Mesenchymal stem cell (in vitro differentiated cells and primary cell): ENCODE results near the gene NIN.

Experiments
- DNase-seq: peaks from one replicate; pipeline ENCODE4 v3.0.0-alpha.2; 2013
- H2AFZ ChIP-seq: one replicate; pipeline ENCODE4 v1.6.1; 2013; ENCODE audit warnings: low read depth, mild to moderate bottlenecking, control low read depth, inconsistent platforms, low read length, moderate library complexity
- H2AK5ac ChIP-seq: 2 replicates; pipeline ENCODE4 v1.6.1; 2013; ENCODE audit warnings: low read length, moderate library complexity, mild to moderate bottlenecking, inconsistent platforms; ENCODE audit not compliant: severe bottlenecking
- H2BK120ac ChIP-seq: one replicate; pipeline ENCODE4 v1.6.1; 2013; ENCODE audit warnings: low read depth, mild to moderate bottlenecking, inconsistent platforms, low read length, moderate library complexity
- H2BK12ac ChIP-seq, 2 experiments: one replicate each; pipeline ENCODE4 v1.6.1; 2013; ENCODE audit warnings: inconsistent platforms in 2 of 2, low read length in 2 of 2, mild to moderate bottlenecking in 2 of 2, moderate library complexity in 2 of 2, control low read depth in 1 of 2
- H2BK15ac ChIP-seq: one replicate; pipeline ENCODE4 v1.6.1; 2013; ENCODE audit warnings: mild to moderate bottlenecking, low read depth, inconsistent platforms; ENCODE audit not compliant: poor library complexity, severe bottlenecking
- H2BK5ac ChIP-seq: 2 replicates; pipeline ENCODE4 v1.6.1; 2013; ENCODE audit warnings: low read depth, mild to moderate bottlenecking, low read length, control low read depth, inconsistent platforms; ENCODE audit not compliant: poor library complexity, severe bottlenecking
- H3K14ac ChIP-seq, 2 experiments: one replicate each; pipeline ENCODE4 v1.6.1; 2013; ENCODE audit warnings: inconsistent platforms in 2 of 2, low read length in 2 of 2, control low read depth in 1 of 2, mild to moderate bottlenecking in 1 of 2, moderate library complexity in 1 of 2
- H3K18ac ChIP-seq, 2 experiments: one replicate each; pipeline ENCODE4 v1.6.1; 2013; ENCODE audit warnings: inconsistent platforms in 2 of 2, low read length in 2 of 2, control low read depth in 1 of 2, low read depth in 1 of 2, mild to moderate bottlenecking in 1 of 2
- H3K23ac ChIP-seq, 2 experiments: one replicate each; pipeline ENCODE4 v1.6.1; 2013; ENCODE audit warnings: inconsistent platforms in 2 of 2, low read length in 2 of 2, mild to moderate bottlenecking in 2 of 2, moderate library complexity in 2 of 2, control low read depth in 1 of 2
- H3K27ac ChIP-seq: 2 replicates; pipeline ENCODE4 v1.5.1; 2013; ENCODE audit warnings: mild to moderate bottlenecking, moderate library complexity, low read length, control low read depth, inconsistent platforms; ENCODE audit not compliant: poor library complexity, severe bottlenecking
- H3K27me3 ChIP-seq, 2 experiments: 2 replicates each; pipeline versions ENCODE4 v1.6.1 to v1.7.0; 2013; ENCODE audit warnings: low read length in 2 of 2, mild to moderate bottlenecking in 2 of 2, moderate library complexity in 2 of 2, control low read depth in 1 of 2, inconsistent platforms in 1 of 2; ENCODE audit not compliant: control insufficient read depth in 1 of 2, insufficient read depth in 1 of 2
- H3K36me3 ChIP-seq, 2 experiments: 2 replicates each; pipeline versions ENCODE4 v1.6.1 to v1.7.0; 2013; ENCODE audit warnings: low read length in 2 of 2, control low read depth in 1 of 2, inconsistent platforms in 1 of 2, low read depth in 1 of 2, mild to moderate bottlenecking in 1 of 2; ENCODE audit not compliant: insufficient read depth in 2 of 2, control insufficient read depth in 1 of 2
- H3K4ac ChIP-seq, 2 experiments: one replicate each; pipeline ENCODE4 v1.6.1; 2013; ENCODE audit warnings: inconsistent platforms in 2 of 2, low read length in 2 of 2, mild to moderate bottlenecking in 2 of 2, moderate library complexity in 2 of 2, control low read depth in 1 of 2, low read depth in 1 of 2
- H3K4me1 ChIP-seq: 2 replicates; pipeline ENCODE4 v1.6.1; 2013; ENCODE audit warnings: low read depth, low read length, control low read depth; ENCODE audit not compliant: control insufficient read depth, insufficient read depth
- H3K4me2 ChIP-seq: 2 replicates; pipeline ENCODE4 v1.6.1; 2013; ENCODE audit warnings: low read length, mild to moderate bottlenecking, inconsistent platforms; ENCODE audit not compliant: poor library complexity, severe bottlenecking
- H3K4me3 ChIP-seq, 2 experiments: 2 replicates each; pipeline versions ENCODE4 v1.5.1 to v1.7.0; 2013; ENCODE audit warnings: low read length in 2 of 2, mild to moderate bottlenecking in 2 of 2, control low read depth in 1 of 2, low read depth in 1 of 2; ENCODE audit not compliant: insufficient read depth in 1 of 2
- H3K79me1 ChIP-seq: replicated peaks from 2 replicates; pipeline ENCODE4 v1.6.1; 2013; ENCODE audit warnings: mild to moderate bottlenecking, control low read depth, low read length, inconsistent platforms; ENCODE audit not compliant: poor library complexity, severe bottlenecking
- H3K9ac ChIP-seq: 2 replicates; pipeline ENCODE4 v1.7.0; 2013; ENCODE audit warnings: mild to moderate bottlenecking, low read length, moderate library complexity
- H3K9me3 ChIP-seq: 2 replicates; pipeline ENCODE4 v1.7.0; 2013; ENCODE audit warnings: mild to moderate bottlenecking, low read length; ENCODE audit not compliant: control insufficient read depth
- H4K8ac ChIP-seq: one replicate; pipeline ENCODE4 v1.6.1; 2013; ENCODE audit warnings: inconsistent platforms, mild to moderate bottlenecking, low read length, moderate library complexity
- H4K91ac ChIP-seq: one replicate; pipeline ENCODE4 v1.6.1; 2013; ENCODE audit warnings: mild to moderate bottlenecking, low read length, inconsistent platforms
- WGBS: methylation state at CpG from one replicate; pipeline ENCODE4 v1.1.7; 2013; ENCODE audit warnings: mixed read lengths; 5-methylcytosine and 5-hydroxymethylcytosine counted together

The NIN gene

DNA sequence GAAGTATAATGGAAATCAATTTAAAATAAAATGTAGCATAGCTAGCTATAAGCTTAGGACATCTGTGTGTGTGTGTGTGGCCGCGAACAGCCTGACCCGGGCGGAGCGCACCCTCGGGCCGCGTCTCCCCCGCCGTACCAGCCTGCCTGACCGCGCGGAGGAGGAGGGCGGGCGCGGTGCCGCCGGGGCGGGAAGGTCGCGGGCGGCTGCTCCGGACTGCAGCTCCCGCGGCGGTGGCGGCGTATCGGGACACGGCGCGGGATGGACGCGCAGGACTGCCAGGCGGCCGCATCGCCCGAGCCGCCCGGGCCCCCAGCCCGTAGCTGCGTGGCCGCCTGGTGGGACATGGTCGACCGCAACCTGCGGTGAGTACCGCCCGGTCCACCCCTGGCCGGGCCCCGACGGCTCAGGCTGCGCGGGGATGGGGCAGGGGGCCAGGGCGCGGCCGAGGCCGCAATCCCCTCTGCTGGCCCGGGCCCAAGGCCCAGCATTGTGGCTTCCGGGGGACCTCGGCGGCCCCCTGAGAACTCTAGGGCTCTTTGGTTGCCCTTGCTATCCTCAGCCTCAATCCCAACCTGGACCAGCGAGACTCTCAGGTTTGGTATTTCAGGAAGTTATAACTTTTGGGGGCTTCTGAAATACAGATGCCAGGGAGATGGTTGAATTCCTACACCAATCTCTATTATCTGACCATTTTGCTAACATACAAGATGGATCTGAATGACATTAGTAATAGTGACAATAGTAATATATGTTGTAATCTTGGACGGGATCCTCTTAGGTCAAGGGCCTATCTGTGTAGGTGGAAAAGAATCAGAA lies 41.2 kb upstream of the NIN start, which contains the start of gene ABHD12B:
Gene ABHD12B, plus strand, starts transcription at position 140 of the 819 bp plus-strand sequence. Its CDS starts 122 bp downstream, at position 262.
- no peak within 1 kb of the TSS for H2AK5ac ChIP-seq
- peak within 1 kb of the TSS; percentile 55 for H2BK15ac ChIP-seq
- no peaks in the 10 kb centered on the region for H3K9me3 ChIP-seq
- peak within 1 kb of the TSS in 1 of 2 experiments; percentile 86 for H3K23ac ChIP-seq
- H3K4me3 ChIP-seq = peak within 1 kb of the TSS; percentile 34 to 52
- no peak within 1 kb of the TSS for H2BK120ac ChIP-seq
- peaks cover 4% of the 10 kb centered on the region for H3K4me1 ChIP-seq
- peak within 1 kb of the TSS; percentile 44 to 86 for H3K18ac ChIP-seq
- no peak within 1 kb of the TSS for H3K27ac ChIP-seq
- peak within 1 kb of the TSS; percentile 86 for H3K4me2 ChIP-seq
- H3K79me1 ChIP-seq = no peaks in the 10 kb centered on the region
- peak within 1 kb of the TSS; percentile 46 for H4K8ac ChIP-seq
- H2BK5ac ChIP-seq = no peak within 1 kb of the TSS
- H4K91ac ChIP-seq = peak within 1 kb of the TSS; percentile 61
- H3K14ac ChIP-seq = peak within 1 kb of the TSS in 1 of 2 experiments; percentile 56
- H2BK12ac ChIP-seq = peak within 1 kb of the TSS in 1 of 2 experiments; percentile 37
- peak within 1 kb of the TSS; percentile 80 for H2AFZ ChIP-seq
- 6% methylated on average over 43 of the region's 63 CpGs for WGBS
- DNase-seq = peak; percentile 18
- no peaks in the 10 kb centered on the region for H3K36me3 ChIP-seq
- H3K4ac ChIP-seq = no peak within 1 kb of the TSS
- H3K9ac ChIP-seq = no peak within 1 kb of the TSS
- peaks cover 37 to 54% of the 10 kb centered on the region in 2 experiments for H3K27me3 ChIP-seq

- H4K91ac ChIP-seq = no peak overlapping the region
- H3K18ac ChIP-seq = no peak overlapping the region
- H3K4me3 ChIP-seq = no peak overlapping the region
- H3K9ac ChIP-seq = no peak overlapping the region
- no peak for DNase-seq
- 81% methylated on average over 5 of the region's 5 CpGs for WGBS
- H3K14ac ChIP-seq = no peak overlapping the region
- no peaks in the 10 kb centered on the region for H3K9me3 ChIP-seq
- no peak overlapping the region for H3K4ac ChIP-seq
- H3K23ac ChIP-seq = peak overlapping the region in 1 of 2 experiments; percentile 14
- H2AFZ ChIP-seq = no peak overlapping the region
- no peak overlapping the region for H2BK5ac ChIP-seq
- H2BK15ac ChIP-seq = no peak overlapping the region
- no peaks in the 10 kb centered on the region for H3K36me3 ChIP-seq
- no peak overlapping the region for H2AK5ac ChIP-seq
- H3K79me1 ChIP-seq = no peaks in the 10 kb centered on the region
- H2BK12ac ChIP-seq = no peak overlapping the region
- H2BK120ac ChIP-seq = no peak overlapping the region
- H3K4me1 ChIP-seq = peaks cover 4% of the 10 kb centered on the region
- no peak overlapping the region for H4K8ac ChIP-seq
- H3K4me2 ChIP-seq = no peak overlapping the region
- no peak overlapping the region for H3K27ac ChIP-seq
- H3K27me3 ChIP-seq = peaks cover 33 to 45% of the 10 kb centered on the region in 2 experiments
These were observed 40.3 kb upstream of the NIN start for GRCh38 chr14:50871228-50871627.

- Histone ChIP-seq H3K79me1 (no peaks in the 10 kb centered on the region), H3K9me3 (no peaks in the 10 kb centered on the region), H3K36me3 (no peaks in the 10 kb centered on the region), H2BK5ac (no peak overlapping the region), H3K4ac (no peak overlapping the region), H3K4me3 (no peak overlapping the region), H3K23ac (peak overlapping the region in 1 of 2 experiments; percentile 80), H3K9ac (no peak overlapping the region), H3K27me3 (peaks cover 10% of the 10 kb centered on the region in 2 experiments), H3K18ac (peak overlapping the region in 1 of 2 experiments; percentile 5), H4K8ac (no peak overlapping the region), H2AK5ac (no peak overlapping the region), H3K4me2 (no peak overlapping the region), H3K4me1 (no peaks in the 10 kb centered on the region), H3K27ac (no peak overlapping the region), H2BK12ac (peak overlapping the region in 1 of 2 experiments; percentile 83), H2BK120ac (no peak overlapping the region), H3K14ac (no peak overlapping the region), H2BK15ac (no peak overlapping the region), H4K91ac (no peak overlapping the region), H2AFZ (peak overlapping the region; percentile 61)
- peak; percentile 65 for DNase-seq
- 53% methylated on average over 11 of the region's 11 CpGs for WGBS
These were observed 34.6 kb upstream of the NIN start for GRCh38 chr14:50865391-50866076.

GRCh38 chr14:50864946-50865345 lies 34.0 kb upstream of the NIN start:
- Histone ChIP-seq H3K14ac (no peak overlapping the region), H3K4ac (no peak overlapping the region), H3K4me1 (peaks cover 3% of the 10 kb centered on the region), H3K36me3 (no peaks in the 10 kb centered on the region), H2BK5ac (no peak overlapping the region), H3K27ac (no peak overlapping the region), H3K4me3 (no peak overlapping the region), H2BK120ac (no peak overlapping the region), H2BK12ac (peak overlapping the region in 1 of 2 experiments; percentile 15), H2AK5ac (no peak overlapping the region), H3K4me2 (no peak overlapping the region), H4K8ac (no peak overlapping the region), H4K91ac (peak overlapping the region; percentile 46), H3K27me3 (peaks cover 4% of the 10 kb centered on the region in 2 experiments), H3K9ac (no peak overlapping the region), H3K9me3 (no peaks in the 10 kb centered on the region), H3K18ac (peak overlapping the region in 1 of 2 experiments; percentile 73), H2BK15ac (no peak overlapping the region), H3K79me1 (no peaks in the 10 kb centered on the region), H3K23ac (no peak overlapping the region), H2AFZ (no peak overlapping the region)
- DNase-seq = no peak
- 83% methylated on average over 1 of the region's 5 CpGs for WGBS
